Esophagus squamous epithelium (tissue), 5 donors: ENCODE measurements around the gene CERS4. TPM values are rescaled to one million over a fixed set of nuclear protein-coding genes. Genes with fewer than 3 reads are reported as not detected.

Source experiments
- DNase-seq: peaks from one replicate; lab custom pipeline; 2025; lab: John Stamatoyannopoulos, UW
- H3K27ac ChIP-seq, 4 donors: fragments of 200-600 bp; sonication (generic); one replicate each; pipeline ENCODE4 v1.5.1; 2016 to 2019; ENCODE audit warnings: mild to moderate bottlenecking in 1 of 4
- H3K27me3 ChIP-seq, 4 donors: fragments of 200-600 bp; sonication (generic); 1 replicate in 3 of 4; 2 replicates in 1 of 4; pipeline versions ENCODE4 v1.5.1 to v1.6.0; 2017 to 2021; ENCODE audit warnings: antibody characterized with exemption in 1 of 4
- H3K36me3 ChIP-seq, 3 donors: fragments of 200-600 bp; sonication (generic); one replicate each; pipeline ENCODE4 v1.5.1; 2016 to 2019
- H3K4me1 ChIP-seq, 3 donors: fragments of 200-600 bp; sonication (generic); one replicate each; pipeline ENCODE4 v1.5.1; 2017 to 2019
- H3K4me3 ChIP-seq, 4 donors: fragments of 200-600 bp; sonication (generic); 1 replicate in 3 of 4; 2 replicates in 1 of 4; pipeline ENCODE4 v1.5.1; 2016 to 2019; ENCODE audit warnings: mild to moderate bottlenecking in 2 of 4, moderate library complexity in 1 of 4
- H3K9me3 ChIP-seq, 3 donors: fragments of 200-600 bp; sonication (generic); one replicate each; pipeline ENCODE4 v1.5.1; 2016 to 2019
- CTCF ChIP-seq, 6 experiments: fragments of 450-650 bp in 4 of 6; fragments of 200-600 bp in 2 of 6; sonication (generic) in 2 of 6; IDR thresholded peaks; one replicate each; pipeline ENCODE4 v1.5.1; 2016 to 2019; ENCODE audit warnings: antibody characterized with exemption in 6 of 6, mild to moderate bottlenecking in 4 of 6, moderate library complexity in 4 of 6
- POLR2A ChIP-seq, 4 donors: fragments of 450-650 bp; IDR thresholded peaks; one replicate each; pipeline ENCODE4 v1.6.1; 2017; ENCODE audit warnings: antibody characterized with exemption in 4 of 4, mild to moderate bottlenecking in 4 of 4, moderate library complexity in 3 of 4
- WGBS, 2 donors: methylation state at CpG; one replicate each; pipeline ENCODE4 v1.1.5; 2018; 5-methylcytosine and 5-hydroxymethylcytosine counted together
- intact Hi-C: fragments of 100-400 bp; cut with DNase I; formaldehyde crosslinking; loops from one replicate; pipeline ENCODE4 v1.15.0; 2022
- total RNA-seq, 4 donors: library from RNA; depleted of rRNA; stranded (reverse); fragments of >200 nt; gene quantifications; one replicate each; pipeline ENCODE4 v1.1.0, GENCODE V29; 2016
- donor health status: DM: yes; HTN: yes; CAD: no.

CERS4 gene
- total RNA-seq, 4 donors from 2014 or later = 44.1 to 184 (median 89.1) TPM

DNA sequence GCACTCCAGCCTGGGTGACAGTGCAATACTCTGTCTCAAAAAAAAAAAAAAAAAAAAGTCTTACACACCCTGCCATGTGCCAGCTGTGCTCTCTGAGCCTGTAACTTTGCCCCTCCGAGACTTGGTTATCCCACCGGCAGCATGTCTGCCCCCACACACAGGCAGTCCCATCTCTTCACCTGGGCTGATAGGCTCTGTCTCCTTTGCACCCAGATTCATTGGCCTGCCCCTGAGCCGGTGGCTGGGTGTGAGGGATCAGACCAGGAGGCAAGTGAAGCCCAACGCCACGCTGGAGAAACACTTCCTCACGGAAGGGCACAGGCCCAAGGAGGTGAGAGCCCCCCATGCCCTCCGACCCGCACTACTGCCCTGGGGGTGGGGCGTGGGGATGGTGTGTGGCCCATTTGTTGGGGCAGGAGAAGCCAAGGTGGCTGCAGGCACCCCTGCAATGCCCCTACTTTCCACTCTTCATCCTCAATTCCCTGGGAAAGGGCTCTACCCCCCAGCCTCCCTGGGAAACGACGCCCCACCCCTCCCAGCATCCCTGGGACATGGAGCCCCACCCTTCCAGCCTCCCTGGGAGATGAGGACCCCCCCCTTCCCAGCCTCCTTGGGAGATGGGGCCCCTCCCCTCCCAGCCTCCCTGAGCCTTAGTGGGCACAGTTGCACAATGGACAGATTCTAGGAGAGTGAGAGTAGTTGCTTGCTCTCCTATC, 45.3 kb downstream of the CERS4 start:
- Histone ChIP-seq H3K4me1 (peaks cover 0 to 18% (median 0%) of the 10 kb centered on the region in 3 donors), H3K27ac (no peak overlapping the region), H3K36me3 (peaks cover 14 to 60% (median 23%) of the 10 kb centered on the region in 3 donors), H3K9me3 (no peaks in the 10 kb centered on the region), H3K4me3 (no peak overlapping the region), H3K27me3 (no peaks in the 10 kb centered on the region)
- DNase-seq = no peak
- no peak for TF ChIP-seq POLR2A (IDR thresholded peaks at IDR 0.05)
- no peak for TF ChIP-seq CTCF (IDR thresholded peaks at IDR 0.05)
- intact Hi-C loops = loop anchor here (5.0 to 10.0 kb wide), 2 partner anchors 97 to 310 kb away; partner anchors contain the start of gene TIMM44
- 84 to 93% methylated on average over 5 of the region's 11 CpGs for WGBS, 2 donors

GRCh38 chr19:8255426-8256125, 46.4 kb downstream of the CERS4 start:
- DNase-seq = no peak

DNA sequence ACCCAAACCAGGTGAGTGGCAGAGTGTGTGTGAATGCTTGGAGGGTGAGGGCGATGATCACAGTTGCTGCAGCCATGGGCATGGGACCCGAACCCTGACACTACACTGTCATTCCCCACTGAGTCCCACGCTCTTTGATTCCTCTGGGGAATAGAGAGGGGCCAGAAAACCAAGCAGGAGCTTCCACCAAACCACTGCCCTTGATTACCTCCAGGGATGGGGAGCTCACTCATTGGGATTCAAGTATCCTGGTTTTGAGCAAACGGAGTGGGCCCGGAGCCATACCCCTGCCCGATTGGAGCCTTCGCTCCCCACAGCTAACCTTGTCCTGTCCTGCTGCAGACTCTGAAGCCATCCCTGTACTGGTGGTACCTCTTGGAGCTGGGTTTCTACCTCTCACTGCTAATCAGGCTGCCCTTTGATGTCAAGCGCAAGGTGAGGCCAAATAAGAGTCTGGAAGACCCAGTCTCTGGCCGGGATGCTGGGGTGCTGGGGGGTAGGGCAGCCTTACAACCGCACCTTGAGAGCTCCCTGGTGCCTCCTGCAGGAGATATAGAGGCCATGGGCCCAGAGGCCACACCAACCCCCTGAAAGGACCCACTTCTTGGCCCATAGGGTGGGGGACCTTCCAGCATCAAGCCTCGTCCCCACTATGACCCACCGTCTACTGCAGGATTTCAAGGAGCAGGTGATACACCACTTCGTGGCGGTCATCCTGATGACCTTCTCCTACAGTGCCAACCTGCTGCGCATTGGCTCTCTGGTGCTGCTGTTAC, 47.3 kb downstream of the CERS4 start:
- Histone ChIP-seq H3K4me3 (no peak overlapping the region), H3K27me3 (no peaks in the 10 kb centered on the region), H3K9me3 (no peaks in the 10 kb centered on the region), H3K27ac (no peak overlapping the region), H3K4me1 (peaks cover 0 to 3% (median 0%) of the 10 kb centered on the region in 3 donors), H3K36me3 (peaks cover 14 to 71% (median 23%) of the 10 kb centered on the region in 3 donors)
- intact Hi-C loops = loop anchor here (10.0 kb wide), 1 partner anchor 312 kb away; the partner anchor contains the start of gene TIMM44
- 81 to 93% methylated on average over 4 to 12 of the region's 15 CpGs for WGBS, 2 donors
- DNase-seq = no peak
- TF ChIP-seq POLR2A (IDR thresholded peaks at IDR 0.05) (no peak), CTCF (IDR thresholded peaks at IDR 0.05) (no peak)

More at GRCh38 chr19:8255426-8256125, 46.4 kb downstream of the CERS4 start:
- WGBS, 2 donors = 81 to 90% methylated on average over 7 to 9 of the region's 18 CpGs
- intact Hi-C loops = loop anchor here (10.0 kb wide), 1 partner anchor 311 kb away; the partner anchor contains the start of gene TIMM44
- TF ChIP-seq CTCF (IDR thresholded peaks at IDR 0.05) (no peak), POLR2A (IDR thresholded peaks at IDR 0.05) (no peak)
- peaks cover 0 to 12% (median 0%) of the 10 kb centered on the region in 3 donors for H3K4me1 ChIP-seq
- peaks cover 14 to 72% (median 23%) of the 10 kb centered on the region in 3 donors for H3K36me3 ChIP-seq
- H3K27me3 ChIP-seq = no peaks in the 10 kb centered on the region
- no peaks in the 10 kb centered on the region for H3K9me3 ChIP-seq
- H3K27ac ChIP-seq = no peak overlapping the region
- no peak overlapping the region for H3K4me3 ChIP-seq

GRCh38 chr19:8257052-8257443, 47.9 kb downstream of the CERS4 start:
- no peaks in the 10 kb centered on the region for H3K27me3 ChIP-seq
- no peak overlapping the region for H3K27ac ChIP-seq
- 45 to 51% methylated on average over 4 to 5 of the region's 5 CpGs for WGBS, 2 donors
- TF ChIP-seq CTCF (IDR thresholded peaks at IDR 0.05) (no peak), POLR2A (IDR thresholded peaks at IDR 0.05) (no peak)
- H3K4me1 ChIP-seq = no peaks in the 10 kb centered on the region
- no peak for DNase-seq
- H3K36me3 ChIP-seq = peaks cover 14 to 77% (median 23%) of the 10 kb centered on the region in 3 donors
- intact Hi-C loops = loop anchor here (10.0 kb wide), 1 partner anchor 312 kb away; the partner anchor contains the start of gene TIMM44
- no peak overlapping the region for H3K4me3 ChIP-seq
- H3K9me3 ChIP-seq = no peaks in the 10 kb centered on the region
